Stomach (tissue), 9 donors: Measurements from ENCODE around the gene NDST1. TPM values are rescaled to one million over a fixed set of nuclear protein-coding genes. Genes with fewer than 3 reads are reported as not detected.
A peak's percentile ranks its signal among the peaks of the same experiment; 100 is the strongest.

Experiments
- DNase-seq, 2 donors: peaks; one replicate each; pipeline versions ENCODE4 v3.0.0 to v3.0.0-alpha.2; 2013 to 2019
- H3K27ac ChIP-seq, 5 donors: fragments of 200-600 bp in 4 of 5; sonication (generic) in 4 of 5; one replicate each; pipeline ENCODE4 v1.5.1; 2013 to 2019; ENCODE audit warnings: mild to moderate bottlenecking in 1 of 5, moderate library complexity in 1 of 5
- H3K27me3 ChIP-seq, 3 donors: fragments of 200-600 bp; sonication (generic); one replicate each; pipeline ENCODE4 v1.5.1; 2017 to 2019; ENCODE audit warnings: mixed run types in 1 of 3
- H3K36me3 ChIP-seq, 4 donors: fragments of 200-600 bp; sonication (generic); 1 replicate in 3 of 4; 2 replicates in 1 of 4; pipeline ENCODE4 v1.5.1; 2016 to 2019
- H3K4me1 ChIP-seq, 4 donors: fragments of 200-600 bp; sonication (generic); one replicate each; pipeline ENCODE4 v1.5.1; 2016 to 2019
- H3K4me3 ChIP-seq, 4 donors: fragments of 200-600 bp; sonication (generic) in 3 of 4; one replicate each; pipeline ENCODE4 v1.5.1; 2016 to 2019; ENCODE audit warnings: mild to moderate bottlenecking in 1 of 4
- H3K9me3 ChIP-seq, 4 donors: fragments of 200-600 bp; sonication (generic); one replicate each; pipeline ENCODE4 v1.5.1; 2016 to 2019
- EP300 ChIP-seq: sonication (generic); formaldehyde crosslinking; IDR thresholded peaks from one replicate; pipeline ENCODE4 v1.6.1; 2017; ENCODE audit warnings: antibody characterized with exemption
- POLR2A ChIP-seq, 4 donors: fragments of 450-650 bp; IDR thresholded peaks; one replicate each; pipeline ENCODE4 v1.6.1; 2016; ENCODE audit warnings: antibody characterized with exemption in 4 of 4, control low read depth in 2 of 4, mild to moderate bottlenecking in 1 of 4, moderate library complexity in 1 of 4
- POLR2AphosphoS5 ChIP-seq, 3 donors: sonication (generic); formaldehyde crosslinking; IDR thresholded peaks; one replicate each; pipeline ENCODE4 v1.6.1; 2016; ENCODE audit warnings: antibody characterized with exemption in 3 of 3
- WGBS, 5 donors: extraction: QIAGEN DNeasy Blood & Tissue Kit in 3 of 5; methylation state at CpG; one replicate each; pipeline versions ENCODE4 v1.1.5 to v1.1.7; 2013 to 2018; 5-methylcytosine and 5-hydroxymethylcytosine counted together
- intact Hi-C: fragments of 100-400 bp; cut with DNase I; formaldehyde crosslinking; loops from one replicate; pipeline ENCODE4 v1.15.1; 2023; ENCODE audit warnings: low total_unique reads
- polyA plus RNA-seq, 3 donors: library from polyadenylated mRNA; stranded (reverse); fragments of 200-250 nt; gene quantifications; one replicate each; pipeline ENCODE4 v1.2.3, GENCODE V29; 2013
- total RNA-seq, 5 donors: library from RNA; depleted of rRNA; stranded (reverse); fragments of >200 nt; gene quantifications; one replicate each; pipeline versions ENCODE4 v1.1.0 to v1.2.3, GENCODE V29; 2014 to 2016
- TF ChIP-seq, protein P1 (sequence below), 7 experiments: fragments of 450-650 bp in 4 of 7; fragments of 200-600 bp in 3 of 7; sonication (generic) in 3 of 7; IDR thresholded peaks; one replicate each; pipeline ENCODE4 v1.5.1; 2016 to 2019; ENCODE audit warnings: antibody characterized with exemption in 7 of 7, control low read depth in 2 of 7, mild to moderate bottlenecking in 1 of 7
- donor health status: healthy with polysubstance abuse.
- donor health status: Bipolar disorder and iron deficiency.
- donor health status: healthy.

Gene NDST1
- total and polyA plus RNA-seq, 8 donors, result 6.4 to 32.9 (median 15.9) TPM

DNA sequence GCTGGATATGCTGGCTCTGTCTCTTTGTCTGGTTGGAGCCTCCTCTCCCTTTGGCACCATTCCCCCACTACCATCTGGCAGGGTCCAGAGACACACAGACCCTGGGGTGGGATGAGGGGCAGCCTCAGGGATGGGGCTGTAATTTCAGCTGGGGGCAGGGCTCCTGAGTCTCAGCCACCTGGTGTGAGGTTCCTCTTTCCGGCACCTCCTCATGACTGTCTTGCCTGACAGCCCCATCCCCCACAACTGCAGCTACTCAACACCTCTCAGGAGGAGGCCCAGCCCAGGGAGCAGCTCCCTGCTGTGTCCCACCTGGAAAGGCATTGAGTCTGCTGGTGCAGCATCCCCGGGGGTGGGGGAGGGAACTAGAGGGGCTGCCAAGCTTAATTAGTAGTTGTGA is 46.7 kb upstream of the NDST1 start:
- TF ChIP-seq POLR2A (IDR thresholded peaks at IDR 0.05), result no peak
- no peaks in the 10 kb centered on the region for H3K27me3 ChIP-seq
- H3K27ac ChIP-seq, result peak overlapping the region in 1 of 5 donors; percentile 12
- H3K36me3 ChIP-seq, result no peaks in the 10 kb centered on the region
- no peaks in the 10 kb centered on the region for H3K9me3 ChIP-seq
- intact Hi-C loops, result loop anchor here (5.0 kb wide), 1 partner anchor 61 kb away; no protein-coding TSS in a partner anchor
- peaks cover 5 to 25% (median 10%) of the 10 kb centered on the region in 4 donors for H3K4me1 ChIP-seq
- no peak overlapping the region for H3K4me3 ChIP-seq
- 51 to 81% (median 64%) methylated on average over 2 of the region's 2 CpGs for WGBS, 5 donors
- DNase-seq, result peak in 1 of 2 donors; percentile 49

DNA sequence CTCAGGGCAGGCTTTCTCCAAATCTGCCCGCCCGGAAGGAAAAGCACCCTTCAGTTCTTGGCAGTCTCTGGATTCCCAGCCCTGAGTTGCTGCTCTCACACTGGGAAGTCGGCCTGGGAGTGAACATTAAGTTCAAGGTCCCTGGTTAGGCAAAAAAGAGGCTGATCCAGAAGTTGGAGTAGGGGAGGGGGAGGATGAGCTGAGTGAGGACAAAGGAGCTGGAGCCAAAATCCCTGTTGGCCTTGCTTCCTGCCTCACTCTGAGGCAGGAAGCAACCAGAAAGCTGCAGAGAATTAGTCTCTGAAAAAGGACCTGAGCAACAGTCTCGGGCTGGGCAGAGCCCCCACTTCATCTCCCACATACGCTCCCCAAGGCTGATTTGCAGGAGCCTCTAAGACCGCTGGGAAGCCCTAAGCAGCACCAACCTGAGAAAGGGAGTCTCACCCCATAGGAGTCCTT is 43.3 kb upstream of the NDST1 start:
- H3K9me3 ChIP-seq, result no peaks in the 10 kb centered on the region
- intact Hi-C loops, result loop anchor here (5.0 kb wide), 1 partner anchor 58 kb away; no protein-coding TSS in a partner anchor
- H3K4me1 ChIP-seq, result peaks cover 0 to 14% (median 3%) of the 10 kb centered on the region in 4 donors
- TF ChIP-seq EP300 (no peak), POLR2A (IDR thresholded peaks at IDR 0.05) (no peak), POLR2AphosphoS5 (IDR thresholded peaks at IDR 0.05) (no peak)
- TF ChIP-seq, protein P1, sequence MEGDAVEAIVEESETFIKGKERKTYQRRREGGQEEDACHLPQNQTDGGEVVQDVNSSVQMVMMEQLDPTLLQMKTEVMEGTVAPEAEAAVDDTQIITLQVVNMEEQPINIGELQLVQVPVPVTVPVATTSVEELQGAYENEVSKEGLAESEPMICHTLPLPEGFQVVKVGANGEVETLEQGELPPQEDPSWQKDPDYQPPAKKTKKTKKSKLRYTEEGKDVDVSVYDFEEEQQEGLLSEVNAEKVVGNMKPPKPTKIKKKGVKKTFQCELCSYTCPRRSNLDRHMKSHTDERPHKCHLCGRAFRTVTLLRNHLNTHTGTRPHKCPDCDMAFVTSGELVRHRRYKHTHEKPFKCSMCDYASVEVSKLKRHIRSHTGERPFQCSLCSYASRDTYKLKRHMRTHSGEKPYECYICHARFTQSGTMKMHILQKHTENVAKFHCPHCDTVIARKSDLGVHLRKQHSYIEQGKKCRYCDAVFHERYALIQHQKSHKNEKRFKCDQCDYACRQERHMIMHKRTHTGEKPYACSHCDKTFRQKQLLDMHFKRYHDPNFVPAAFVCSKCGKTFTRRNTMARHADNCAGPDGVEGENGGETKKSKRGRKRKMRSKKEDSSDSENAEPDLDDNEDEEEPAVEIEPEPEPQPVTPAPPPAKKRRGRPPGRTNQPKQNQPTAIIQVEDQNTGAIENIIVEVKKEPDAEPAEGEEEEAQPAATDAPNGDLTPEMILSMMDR (IDR thresholded peaks at IDR 0.05), result no peak
- DNase-seq, result peak in 1 of 2 donors; percentile 79
- H3K27me3 ChIP-seq, result no peaks in the 10 kb centered on the region
- H3K27ac ChIP-seq, result peak overlapping the region; percentile 2 to 66 (median 50)
- no peak overlapping the region for H3K4me3 ChIP-seq
- H3K36me3 ChIP-seq, result no peaks in the 10 kb centered on the region
- WGBS, 5 donors, result 50 to 68% (median 66%) methylated on average over 6 of the region's 6 CpGs

DNA sequence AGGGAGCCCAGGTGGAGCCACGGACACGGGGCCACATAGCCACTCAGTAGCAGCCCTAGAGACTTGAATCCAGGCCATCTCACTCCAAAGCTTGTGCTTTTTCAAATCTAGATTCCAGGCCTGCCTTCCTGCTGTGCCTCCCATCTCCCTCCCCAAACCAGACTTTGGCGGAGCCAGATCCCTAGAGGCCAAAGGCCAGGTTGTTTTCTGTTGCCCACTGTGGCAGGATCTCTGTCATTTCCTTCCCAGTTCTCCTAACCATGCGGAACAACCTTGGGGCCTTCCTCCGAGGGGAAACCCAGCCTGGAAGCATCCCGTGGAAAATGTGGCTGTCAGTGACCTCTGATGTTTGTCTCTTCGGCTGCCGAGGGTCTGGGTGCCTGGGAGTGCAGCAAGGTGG is 42.0 kb upstream of the NDST1 start:
- Histone ChIP-seq H3K36me3 (no peaks in the 10 kb centered on the region), H3K27me3 (no peaks in the 10 kb centered on the region), H3K4me3 (no peak overlapping the region), H3K9me3 (no peaks in the 10 kb centered on the region), H3K4me1 (peaks cover 0 to 12% (median 2%) of the 10 kb centered on the region in 4 donors), H3K27ac (peak overlapping the region in 3 of 5 donors; percentile 40 to 66 (median 59))
- TF ChIP-seq POLR2AphosphoS5 (IDR thresholded peaks at IDR 0.05) (peak in 1 of 3 donors; percentile 12), POLR2A (IDR thresholded peaks at IDR 0.05) (no peak), EP300 (no peak)
- TF ChIP-seq, protein P1 (IDR thresholded peaks at IDR 0.05), result no peak
- peak in 1 of 2 donors; percentile 53 for DNase-seq
- intact Hi-C loops, result no loop called here
- WGBS, 5 donors, result 65 to 82% (median 71%) methylated on average over 8 of the region's 8 CpGs

DNA sequence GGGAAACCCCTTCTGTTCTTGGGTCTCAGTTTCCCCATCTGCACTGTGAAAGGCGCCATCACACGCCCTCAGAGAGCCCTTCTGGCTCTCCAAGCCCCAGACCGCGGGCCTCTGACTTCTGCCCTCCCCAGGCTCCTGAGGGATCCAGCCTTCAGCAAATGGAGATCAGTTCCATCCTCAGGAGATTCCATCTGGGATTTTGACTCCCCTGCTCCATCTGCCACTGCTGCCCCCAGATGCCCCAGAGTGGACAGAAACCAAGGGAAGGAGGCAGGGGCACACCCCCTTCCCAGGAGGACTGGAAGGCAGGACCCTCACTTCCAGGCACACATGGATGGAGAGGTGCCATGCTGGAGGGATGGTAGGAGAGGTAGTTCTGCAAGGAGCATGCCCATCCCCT is 39.7 kb upstream of the NDST1 start:
- TF ChIP-seq POLR2AphosphoS5 (IDR thresholded peaks at IDR 0.05) (no peak), POLR2A (IDR thresholded peaks at IDR 0.05) (no peak), EP300 (no peak)
- TF ChIP-seq, protein P1 (IDR thresholded peaks at IDR 0.05), result no peak
- Histone ChIP-seq H3K9me3 (no peaks in the 10 kb centered on the region), H3K36me3 (no peaks in the 10 kb centered on the region), H3K27me3 (no peaks in the 10 kb centered on the region), H3K4me1 (peaks cover 0 to 15% (median 2%) of the 10 kb centered on the region in 4 donors), H3K4me3 (no peak overlapping the region), H3K27ac (peak overlapping the region in 1 of 5 donors; percentile 26)
- no peak for DNase-seq
- WGBS, 5 donors, result 86 to 96% (median 91%) methylated on average over 4 of the region's 4 CpGs
- intact Hi-C loops, result no loop called here
